HAP-1 (cell line): ENCODE results near the gene COPS9.

Experiments
- DNase-seq, 2 experiments: peaks; one replicate each; pipeline ENCODE4 v3.0.0-alpha.2; 2016 to 2020; ENCODE audit warnings: low spot score in 2 of 2
- H3K27me3 ChIP-seq: fragments of 250-450 bp; sonication (Bioruptor Pico); 2 replicates; pipeline ENCODE4 v1.5.1; 2020; ENCODE audit warnings: low read depth, mild to moderate bottlenecking, moderate library complexity
- H3K36me3 ChIP-seq: fragments of 250-450 bp; sonication (Bioruptor Pico); replicated peaks from 2 replicates; pipeline ENCODE4 v1.5.1; 2020; ENCODE audit warnings: mild to moderate bottlenecking
- H3K4me1 ChIP-seq: fragments of 250-450 bp; sonication (Bioruptor Pico); 2 replicates; pipeline ENCODE4 v1.5.1; 2020; ENCODE audit warnings: mild to moderate bottlenecking
- H3K4me3 ChIP-seq: fragments of 250-450 bp; sonication (Bioruptor Pico); 2 replicates; pipeline ENCODE4 v1.5.1; 2020; ENCODE audit warnings: mild to moderate bottlenecking, moderate library complexity
- H3K9me3 ChIP-seq: fragments of 250-450 bp; sonication (Bioruptor Pico); 2 replicates; pipeline ENCODE4 v1.5.1; 2020; ENCODE audit warnings: mild to moderate bottlenecking, moderate library complexity
- in situ Hi-C: fragments of 300-500 bp; cut with MboI; formaldehyde crosslinking; loops from 3 replicates; pipeline ENCODE4 v1.14.3; 2020; ENCODE audit warnings: low sequenced_read_pairs, inconsistent platforms, mixed read lengths

Gene COPS9

GRCh38 chr2:240130393-240131195, 5.5 kb downstream of the COPS9 start:
- DNase-seq = peak in 1 of 2 experiments; percentile 4
- in situ Hi-C loops = no loop called here
- Histone ChIP-seq H3K36me3 (peaks cover 55% of the 10 kb centered on the region), H3K4me3 (no peak overlapping the region), H3K27me3 (no peaks in the 10 kb centered on the region), H3K4me1 (no peaks in the 10 kb centered on the region), H3K9me3 (no peaks in the 10 kb centered on the region)

- in situ Hi-C loops = no loop called here
- H3K9me3 ChIP-seq = no peaks in the 10 kb centered on the region
- H3K36me3 ChIP-seq = peaks cover 55% of the 10 kb centered on the region
- no peak overlapping the region for H3K4me3 ChIP-seq
- no peaks in the 10 kb centered on the region for H3K27me3 ChIP-seq
- no peaks in the 10 kb centered on the region for H3K4me1 ChIP-seq
- DNase-seq = peak in 1 of 2 experiments; percentile 7
Measured at GRCh38 chr2:240129731-240130392, 6.2 kb downstream of the COPS9 start.

GRCh38 chr2:240129311-240129710, 6.8 kb downstream of the COPS9 start:
- Histone ChIP-seq H3K4me1 (no peaks in the 10 kb centered on the region), H3K4me3 (no peak overlapping the region), H3K36me3 (peaks cover 55% of the 10 kb centered on the region), H3K27me3 (no peaks in the 10 kb centered on the region), H3K9me3 (no peaks in the 10 kb centered on the region)
- DNase-seq = peak in 1 of 2 experiments; percentile 1
- in situ Hi-C loops = no loop called here

GRCh38 chr2:240128608-240129145, 7.4 kb downstream of the COPS9 start:
- Histone ChIP-seq H3K36me3 (peaks cover 53% of the 10 kb centered on the region), H3K27me3 (no peaks in the 10 kb centered on the region), H3K9me3 (no peaks in the 10 kb centered on the region), H3K4me3 (no peak overlapping the region), H3K4me1 (no peaks in the 10 kb centered on the region)
- peak in 1 of 2 experiments; percentile 1 for DNase-seq
- in situ Hi-C loops = no loop called here

GRCh38 chr2:240127911-240128607, 8.0 kb downstream of the COPS9 start:
- no peaks in the 10 kb centered on the region for H3K9me3 ChIP-seq
- no peaks in the 10 kb centered on the region for H3K4me1 ChIP-seq
- DNase-seq = peak in 1 of 2 experiments; percentile 5
- in situ Hi-C loops = no loop called here
- H3K4me3 ChIP-seq = no peak overlapping the region
- H3K36me3 ChIP-seq = peaks cover 47% of the 10 kb centered on the region
- no peaks in the 10 kb centered on the region for H3K27me3 ChIP-seq

- in situ Hi-C loops = no loop called here
- Histone ChIP-seq H3K4me1 (no peaks in the 10 kb centered on the region), H3K27me3 (no peaks in the 10 kb centered on the region), H3K9me3 (no peaks in the 10 kb centered on the region), H3K4me3 (no peak overlapping the region), H3K36me3 (peaks cover 39% of the 10 kb centered on the region)
- DNase-seq = peak in 1 of 2 experiments; percentile 4
Measured at GRCh38 chr2:240127191-240127750, 8.8 kb downstream of the COPS9 start.

GRCh38 chr2:240126731-240127130, 9.4 kb downstream of the COPS9 start:
- peaks cover 34% of the 10 kb centered on the region for H3K36me3 ChIP-seq
- H3K4me1 ChIP-seq = no peaks in the 10 kb centered on the region
- no peaks in the 10 kb centered on the region for H3K27me3 ChIP-seq
- no peaks in the 10 kb centered on the region for H3K9me3 ChIP-seq
- in situ Hi-C loops = no loop called here
- no peak overlapping the region for H3K4me3 ChIP-seq
- peak in 1 of 2 experiments; percentile 5 for DNase-seq

GRCh38 chr2:240125742-240126141, 10.4 kb downstream of the COPS9 start:
- Histone ChIP-seq H3K27me3 (no peaks in the 10 kb centered on the region), H3K4me1 (no peaks in the 10 kb centered on the region), H3K36me3 (peaks cover 24% of the 10 kb centered on the region), H3K9me3 (no peaks in the 10 kb centered on the region), H3K4me3 (no peak overlapping the region)
- in situ Hi-C loops = no loop called here
- DNase-seq = peak in 1 of 2 experiments; percentile 3

- Histone ChIP-seq H3K4me1 (no peaks in the 10 kb centered on the region), H3K4me3 (no peak overlapping the region), H3K36me3 (peaks cover 13% of the 10 kb centered on the region), H3K9me3 (no peaks in the 10 kb centered on the region), H3K27me3 (no peaks in the 10 kb centered on the region)
- DNase-seq = peak in 1 of 2 experiments; percentile 3
- in situ Hi-C loops = no loop called here
Measured at GRCh38 chr2:240124651-240125030, 11.5 kb downstream of the COPS9 start.

- in situ Hi-C loops = no loop called here
- Histone ChIP-seq H3K36me3 (peaks cover 9% of the 10 kb centered on the region), H3K4me1 (no peaks in the 10 kb centered on the region), H3K4me3 (no peak overlapping the region), H3K27me3 (no peaks in the 10 kb centered on the region), H3K9me3 (no peaks in the 10 kb centered on the region)
- DNase-seq = peak in 1 of 2 experiments; percentile 3
Measured at GRCh38 chr2:240123821-240124650, 12.1 kb downstream of the COPS9 start.

- in situ Hi-C loops = no loop called here
- peak in 1 of 2 experiments; percentile 2 for DNase-seq
Measured at GRCh38 chr2:240121675-240122074, 14.4 kb downstream of the COPS9 start.

GRCh38 chr2:240121190-240121589, 14.9 kb downstream of the COPS9 start:
- H3K9me3 ChIP-seq = no peaks in the 10 kb centered on the region
- in situ Hi-C loops = no loop called here
- no peaks in the 10 kb centered on the region for H3K4me1 ChIP-seq
- no peaks in the 10 kb centered on the region for H3K27me3 ChIP-seq
- no peaks in the 10 kb centered on the region for H3K36me3 ChIP-seq
- H3K4me3 ChIP-seq = no peak overlapping the region
- DNase-seq = peak in 1 of 2 experiments; percentile 4

More at GRCh38 chr2:240121675-240122074, 14.4 kb downstream of the COPS9 start:
- no peak overlapping the region for H3K4me3 ChIP-seq
- H3K4me1 ChIP-seq = no peaks in the 10 kb centered on the region
- no peaks in the 10 kb centered on the region for H3K36me3 ChIP-seq
- H3K9me3 ChIP-seq = no peaks in the 10 kb centered on the region
- no peaks in the 10 kb centered on the region for H3K27me3 ChIP-seq

- peaks cover 21% of the 10 kb centered on the region for H3K27me3 ChIP-seq
- no peak overlapping the region for H3K4me3 ChIP-seq
- H3K36me3 ChIP-seq = no peaks in the 10 kb centered on the region
- H3K9me3 ChIP-seq = no peaks in the 10 kb centered on the region
- in situ Hi-C loops = no loop called here
- DNase-seq = no peak
- no peaks in the 10 kb centered on the region for H3K4me1 ChIP-seq
Measured at GRCh38 chr2:240114233-240114632, 21.9 kb downstream of the COPS9 start.
